Sciatic nerve (tissue), 2 donors: ENCODE measurements around the gene KRTAP9-3. TPM values are rescaled to one million over a fixed set of nuclear protein-coding genes. Genes with fewer than 3 reads are reported as not detected.
"Not testable (repeated sequence)": the region's sequence is repeated elsewhere in the genome, so short reads cannot be mapped to it uniquely, and the experiment has no call there.

Experiments used
- ATAC-seq: fragments of 200-7000 bp; cut with Tn5 transposase; one replicate; pipeline ENCODE4 v1.9.1; 2020; ENCODE audit warnings: mild to moderate bottlenecking, moderate library complexity
- DNase-seq: peaks from one replicate; pipeline ENCODE4 v3.0.0-alpha.2; 2020; ENCODE audit warnings: low spot score
- intact Hi-C: fragments of 100-400 bp; cut with DNase I; formaldehyde crosslinking; loops from one replicate; pipeline ENCODE4 v1.14.2; 2022
- total RNA-seq: library from RNA; stranded (reverse); fragmentation: NEBNext Ultra II Directional; extraction: Animal tissue kit (Norgen Biotek cat#: 25700); gene quantifications from one replicate; pipeline ENCODE4 v1.2.1, GENCODE V29; 2021
- donor health status: DM: no; HTN: no; CAD: no.
- donor health status: DM: no; HTN: no; CAD: no.

Gene KRTAP9-3
- total RNA-seq, result not detected

GRCh38 chr17:41232399-41233105 is at the start of gene KRTAP9-3:
Gene KRTAP9-3 (plus strand): TSS chr17:41232449. CDS start chr17:41232502, 53 bp downstream.
- intact Hi-C loops, DNase-seq, ATAC-seq: not testable (repeated sequence)

GRCh38 chr17:41184480-41184961 is 47.7 kb upstream of the KRTAP9-3 start, which contains the start of gene KRTAP4-1:
Gene KRTAP4-1 (minus strand): TSS chr17:41184911. CDS start chr17:41184854, 57 bp downstream.
- intact Hi-C loops, result no loop called here
- no peak for DNase-seq
- ATAC-seq, result no peak

GRCh38 chr17:41185001-41185400 is 47.2 kb upstream of the KRTAP9-3 start:
- ATAC-seq, result no peak
- no peak for DNase-seq
- intact Hi-C loops, result no loop called here

GRCh38 chr17:41186872-41187271 is 45.4 kb upstream of the KRTAP9-3 start:
- DNase-seq (no peak), ATAC-seq (no peak)
- intact Hi-C loops, result no loop called here

GRCh38 chr17:41189837-41190318 is 42.4 kb upstream of the KRTAP9-3 start, which contains the start of gene KRTAP9-1:
Gene KRTAP9-1 (plus strand): TSS chr17:41189887. CDS start chr17:41189887, 0 bp downstream.
- intact Hi-C loops, ATAC-seq, DNase-seq: not testable (repeated sequence)

GRCh38 chr17:41190328-41190727 is 41.9 kb upstream of the KRTAP9-3 start:
- DNase-seq (no peak), ATAC-seq (no peak)
- intact Hi-C loops, result no loop called here

GRCh38 chr17:41196068-41196467 is 36.2 kb upstream of the KRTAP9-3 start:
- intact Hi-C loops, result no loop called here
- no peak for ATAC-seq
- no peak for DNase-seq

- ATAC-seq, result no peak
- intact Hi-C loops, result no loop called here
- no peak for DNase-seq
These were observed 32.7 kb upstream of the KRTAP9-3 start for GRCh38 chr17:41199421-41200078.

GRCh38 chr17:41211845-41212466 is 20.3 kb upstream of the KRTAP9-3 start:
- DNase-seq, result no peak

GRCh38 chr17:41212524-41213169 is 19.6 kb upstream of the KRTAP9-3 start:
- ATAC-seq, result no peak
- intact Hi-C loops, result no loop called here
- DNase-seq, result no peak

More at GRCh38 chr17:41211845-41212466, 20.3 kb upstream of the KRTAP9-3 start:
- intact Hi-C loops, result no loop called here
- no peak for ATAC-seq

- intact Hi-C loops, result loop anchor here (2.0 kb wide), 1 partner anchor 67 kb away; the partner anchor contains the start of gene KRTAP4-5
These were observed 16.6 kb upstream of the KRTAP9-3 start for GRCh38 chr17:41215681-41216080.

GRCh38 chr17:41223821-41224220 is 8.4 kb upstream of the KRTAP9-3 start:
- ATAC-seq, result no peak
- DNase-seq, result no peak

More at GRCh38 chr17:41215681-41216080, 16.6 kb upstream of the KRTAP9-3 start:
- no peak for ATAC-seq
- DNase-seq, result no peak

GRCh38 chr17:41226051-41226450 is 6.2 kb upstream of the KRTAP9-3 start:
- DNase-seq (no peak), ATAC-seq (no peak)
- intact Hi-C loops, result no loop called here

More at GRCh38 chr17:41223821-41224220, 8.4 kb upstream of the KRTAP9-3 start:
- intact Hi-C loops, result no loop called here

- intact Hi-C loops, DNase-seq, ATAC-seq: not testable (repeated sequence)
These were observed 5.6 kb upstream of the KRTAP9-3 start, which contains the start of gene KRTAP9-2 for GRCh38 chr17:41226598-41227095. Gene KRTAP9-2 (plus strand): TSS chr17:41226648. CDS start chr17:41226655, 7 bp downstream.

- no peak for ATAC-seq
- intact Hi-C loops, result no loop called here
- DNase-seq, result no peak
These were observed 2.2 kb upstream of the KRTAP9-3 start for GRCh38 chr17:41230094-41230493.

- DNase-seq (no peak), ATAC-seq (no peak)
- intact Hi-C loops, result no loop called here
These were observed 518 bp upstream of the KRTAP9-3 start for GRCh38 chr17:41231731-41232130.

GRCh38 chr17:41237116-41237515 is 4.9 kb downstream of the KRTAP9-3 start:
- DNase-seq, intact Hi-C loops, ATAC-seq: not testable (repeated sequence)

- intact Hi-C loops, ATAC-seq, DNase-seq: not testable (repeated sequence)
These were observed 5.7 kb downstream of the KRTAP9-3 start, which contains the start of gene KRTAP9-8 for GRCh38 chr17:41237949-41238437. Gene KRTAP9-8 (plus strand): TSS chr17:41237999. CDS start chr17:41238052, 53 bp downstream.
